RWPE1 (cell line): ENCODE measurements around the gene DAPK2.

Experiments used
- CTCF ChIA-PET: fragments of 350-600 bp; sonication (Branson Sonifier 250); formaldehyde crosslinking; extraction: SDS; loops from one replicate; lab custom pipeline; 2021; lab: Yijun Ruan, JAX
- POLR2A ChIA-PET: fragments of 400-600 bp; formaldehyde crosslinking; extraction: SDS; loops from one replicate; lab custom pipeline; 2020; ENCODE audit warnings: antibody characterized with exemption; ENCODE audit not compliant: low non-redundant PET; lab: Yijun Ruan, JAX
- DNase-seq: peaks from one replicate; pipeline ENCODE4 v3.0.0; 2012; ENCODE audit warnings: low spot score
- H3K27ac ChIP-seq: fragments of 450-650 bp; 2 replicates; pipeline ENCODE4 v1.5.1; 2017
- TF ChIP-seq, protein P1 (sequence below): fragments of 450-650 bp; conservative IDR thresholded peaks from 2 replicates; pipeline ENCODE4 v1.5.1; 2017; ENCODE audit warnings: low read depth, mild to moderate bottlenecking

Gene DAPK2

GRCh38 chr15:64046421-64047153, at the start of gene DAPK2:
Gene DAPK2, minus strand, starts transcription at chr15:64046485. Its CDS starts 6,224 bp downstream, at chr15:64040261.
- peak within 1 kb of the TSS; percentile 34 for H3K27ac ChIP-seq
- TF ChIP-seq, protein P1, sequence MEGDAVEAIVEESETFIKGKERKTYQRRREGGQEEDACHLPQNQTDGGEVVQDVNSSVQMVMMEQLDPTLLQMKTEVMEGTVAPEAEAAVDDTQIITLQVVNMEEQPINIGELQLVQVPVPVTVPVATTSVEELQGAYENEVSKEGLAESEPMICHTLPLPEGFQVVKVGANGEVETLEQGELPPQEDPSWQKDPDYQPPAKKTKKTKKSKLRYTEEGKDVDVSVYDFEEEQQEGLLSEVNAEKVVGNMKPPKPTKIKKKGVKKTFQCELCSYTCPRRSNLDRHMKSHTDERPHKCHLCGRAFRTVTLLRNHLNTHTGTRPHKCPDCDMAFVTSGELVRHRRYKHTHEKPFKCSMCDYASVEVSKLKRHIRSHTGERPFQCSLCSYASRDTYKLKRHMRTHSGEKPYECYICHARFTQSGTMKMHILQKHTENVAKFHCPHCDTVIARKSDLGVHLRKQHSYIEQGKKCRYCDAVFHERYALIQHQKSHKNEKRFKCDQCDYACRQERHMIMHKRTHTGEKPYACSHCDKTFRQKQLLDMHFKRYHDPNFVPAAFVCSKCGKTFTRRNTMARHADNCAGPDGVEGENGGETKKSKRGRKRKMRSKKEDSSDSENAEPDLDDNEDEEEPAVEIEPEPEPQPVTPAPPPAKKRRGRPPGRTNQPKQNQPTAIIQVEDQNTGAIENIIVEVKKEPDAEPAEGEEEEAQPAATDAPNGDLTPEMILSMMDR: peak; percentile 94
- CTCF ChIA-PET: interaction anchor here (0.5 to 3.8 kb wide), 26 partner anchors 10 to 302 kb away, joined by 3 to 56 read pairs (median 3); no protein-coding TSS in a partner anchor

DNA sequence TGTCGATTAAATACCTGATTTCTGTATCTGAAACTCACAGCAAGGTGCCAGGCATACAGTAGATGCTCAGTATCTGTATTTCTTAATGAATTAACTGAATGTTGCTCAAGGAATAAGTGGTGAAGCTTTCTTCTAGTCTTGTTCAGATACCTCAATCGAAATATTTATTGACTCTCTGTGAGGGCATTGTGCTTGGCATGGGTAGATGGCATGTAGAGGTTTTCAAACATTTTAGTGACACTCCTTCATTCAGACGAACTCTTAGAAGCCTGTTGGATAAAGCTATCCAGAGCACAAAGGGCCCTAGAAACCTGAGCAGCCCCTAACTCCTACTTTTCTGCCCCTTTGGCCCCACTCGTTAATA, 49.1 kb upstream of the DAPK2 start:
- TF ChIP-seq, protein P1: no peak
- peak overlapping the region; percentile 79 for H3K27ac ChIP-seq
- CTCF ChIA-PET: no interaction called here

More at GRCh38 chr15:64046421-64047153, at the start of gene DAPK2:
- peak; percentile 85 for DNase-seq
- POLR2A ChIA-PET: interaction anchor here (0.6 kb wide), 1 partner anchor 915 kb away, joined by 4 read pairs; no protein-coding TSS in a partner anchor

DNA sequence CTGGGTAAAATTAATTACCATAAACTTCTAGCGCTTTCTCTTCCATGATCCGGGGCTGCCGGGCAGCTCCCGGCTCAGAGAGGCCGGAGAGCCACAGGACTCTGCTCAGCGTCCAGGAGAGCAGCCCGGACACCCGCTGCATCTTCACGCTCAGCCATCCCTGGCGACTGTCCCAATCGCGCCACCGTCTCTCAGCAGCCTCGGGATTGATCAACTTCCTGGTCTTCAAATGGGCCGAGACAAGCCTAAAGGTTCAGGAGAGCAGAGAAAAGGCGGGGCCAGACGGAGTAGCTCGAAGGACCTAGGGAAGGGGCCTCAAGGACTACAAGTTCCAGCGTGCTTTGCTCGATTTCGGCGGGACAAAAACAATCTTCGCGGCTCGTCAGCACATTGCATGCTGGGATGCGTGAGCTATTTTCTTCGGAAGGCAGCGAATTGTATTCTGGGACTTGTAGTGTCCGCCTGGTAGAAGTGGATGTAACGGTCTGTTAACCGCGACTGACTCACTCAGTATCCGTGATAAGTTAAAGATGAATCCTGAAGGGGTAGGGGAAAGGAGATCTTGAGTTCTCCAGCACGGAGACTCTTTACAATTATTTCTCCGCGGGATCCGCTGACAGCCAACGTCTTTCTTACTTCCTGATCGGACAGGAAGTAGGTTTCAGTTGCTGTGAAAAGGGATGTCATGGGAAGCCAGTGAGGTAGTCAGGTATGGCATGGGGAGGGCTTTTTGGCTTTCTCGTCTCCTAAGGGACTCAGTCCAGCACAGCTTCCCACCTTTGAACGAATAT, 47.5 kb upstream of the DAPK2 start, which contains the start of gene CIAO2A:
CIAO2A (minus strand) TSS at position 212 of the 791 bp plus-strand sequence; CDS start at position 142, 70 bp downstream.
- H3K27ac ChIP-seq: peak within 1 kb of the TSS; percentile 89
- TF ChIP-seq, protein P1: no peak
- peak; percentile 94 for DNase-seq
- POLR2A ChIA-PET: no interaction called here
- CTCF ChIA-PET: interaction anchor here (0.6 to 0.7 kb wide), 3 partner anchors 85 to 1060 kb away, joined by 3 to 4 read pairs (median 4); no protein-coding TSS in a partner anchor

More for the DNA sequence above, 49.1 kb upstream of the DAPK2 start:
- POLR2A ChIA-PET: no interaction called here
- DNase-seq: no peak

- DNase-seq: peak; percentile 35
- CTCF ChIA-PET: interaction anchor here (0.6 to 0.7 kb wide), 3 partner anchors 85 to 1059 kb away, joined by 3 to 4 read pairs (median 4); no protein-coding TSS in a partner anchor
- TF ChIP-seq, protein P1: peak; percentile 19
- POLR2A ChIA-PET: interaction anchor here (0.7 kb wide), 1 partner anchor 27 kb away, joined by 3 read pairs; no protein-coding TSS in a partner anchor
- H3K27ac ChIP-seq: peak overlapping the region; percentile 89
Measured at GRCh38 chr15:64092864-64093626, 46.8 kb upstream of the DAPK2 start.

DNA sequence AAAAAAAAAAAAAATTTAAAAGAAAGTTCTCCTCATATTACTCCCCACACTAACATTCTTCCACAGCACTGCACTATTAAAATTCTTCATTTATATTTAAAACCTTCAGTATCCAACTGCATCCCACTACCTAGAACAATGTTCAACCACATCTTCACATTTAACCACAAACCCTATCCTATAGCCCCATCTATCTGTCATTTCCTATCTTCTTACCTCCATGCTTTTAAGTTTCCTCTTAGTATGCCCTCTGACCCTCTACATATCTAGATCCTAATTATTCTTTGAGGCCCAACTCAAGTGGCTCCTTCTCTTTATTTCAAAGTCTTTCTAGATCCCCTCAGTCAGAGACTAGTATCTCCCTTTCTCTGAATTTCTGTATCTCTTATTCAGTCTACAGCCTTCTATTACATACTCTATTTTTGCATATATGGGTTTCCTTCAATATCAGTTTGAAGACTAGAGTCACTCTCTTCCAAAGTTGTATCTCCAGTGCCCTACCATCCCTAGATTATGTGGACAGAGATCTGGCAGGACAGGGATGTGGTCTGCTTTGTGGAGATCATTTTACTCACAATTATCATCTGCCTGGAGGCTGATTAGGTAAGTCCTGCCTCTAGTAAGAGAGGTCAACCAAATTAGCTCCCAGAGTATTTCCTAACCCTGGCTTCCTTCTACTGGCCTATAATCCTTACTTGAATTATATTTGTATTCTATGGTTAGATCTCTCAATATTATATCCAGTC, 46.0 kb upstream of the DAPK2 start:
- POLR2A ChIA-PET: no interaction called here
- CTCF ChIA-PET: interaction anchor here (1.0 kb wide), 1 partner anchor 147 kb away, joined by 3 read pairs; no protein-coding TSS in a partner anchor
- TF ChIP-seq, protein P1: no peak
- DNase-seq: no peak
- H3K27ac ChIP-seq: no peak overlapping the region
